Activated gamma-delta T cell treated with anti-CD3 and anti-CD28 coated beads, Interleukin-2, amount 50 U/mL, for 16 hours (primary cell): ENCODE measurements around the gene LPIN3.

Experiments
- DNase-seq: peaks from one replicate; pipeline ENCODE4 v3.0.0-alpha.2; 2020; ENCODE audit warnings: low read depth

Gene LPIN3

GRCh38 chr20:41349943-41350342 lies 9.3 kb downstream of the LPIN3 start:
- DNase-seq: no peak

GRCh38 chr20:41350408-41350962 lies 9.9 kb downstream of the LPIN3 start:
- DNase-seq: no peak

- DNase-seq: no peak
These were observed 11.5 kb downstream of the LPIN3 start for GRCh38 chr20:41352106-41352505.

DNA sequence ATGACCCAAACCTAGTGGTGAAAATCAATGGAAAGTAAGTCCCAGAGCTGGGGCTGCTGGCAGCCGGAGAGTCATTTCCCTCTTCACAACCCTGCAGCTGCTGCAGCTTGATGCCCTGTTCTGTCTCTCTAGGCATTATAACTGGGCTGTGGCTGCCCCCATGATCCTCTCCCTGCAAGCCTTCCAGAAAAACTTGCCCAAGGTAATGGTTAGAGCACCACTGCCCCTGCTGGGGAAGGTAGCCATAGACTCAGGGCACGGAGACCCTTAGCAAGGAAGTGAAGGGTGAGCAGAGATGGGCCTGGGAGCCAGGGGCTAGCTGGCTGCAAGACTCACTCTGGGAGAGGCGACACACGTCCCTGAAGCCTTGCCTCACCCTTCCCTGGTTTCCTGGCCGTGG lies 12.0 kb downstream of the LPIN3 start:
- DNase-seq: no peak

GRCh38 chr20:41353530-41353929 lies 12.9 kb downstream of the LPIN3 start:
- no peak for DNase-seq

GRCh38 chr20:41355192-41355591 lies 14.6 kb downstream of the LPIN3 start:
- DNase-seq: no peak

GRCh38 chr20:41355598-41356203 lies 15.1 kb downstream of the LPIN3 start:
- no peak for DNase-seq

DNA sequence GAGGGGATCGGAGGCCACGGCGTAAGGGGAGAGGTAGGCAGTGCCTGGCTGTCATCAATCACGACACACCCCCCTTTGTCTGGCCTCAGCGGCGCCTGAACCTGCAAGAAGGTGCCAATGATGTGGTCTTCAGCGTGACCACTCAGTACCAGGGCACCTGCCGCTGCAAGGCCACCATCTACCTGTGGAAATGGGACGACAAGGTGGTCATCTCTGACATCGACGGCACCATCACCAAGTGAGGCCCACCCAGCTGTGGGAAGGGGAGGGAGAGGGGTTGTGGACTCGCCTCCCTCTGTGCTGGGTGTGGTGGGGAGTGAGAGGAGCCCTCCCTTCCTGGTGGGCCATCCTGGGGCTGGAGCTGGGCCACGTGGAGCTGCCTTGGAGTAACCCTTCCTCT lies 16.3 kb downstream of the LPIN3 start:
- DNase-seq: no peak

DNA sequence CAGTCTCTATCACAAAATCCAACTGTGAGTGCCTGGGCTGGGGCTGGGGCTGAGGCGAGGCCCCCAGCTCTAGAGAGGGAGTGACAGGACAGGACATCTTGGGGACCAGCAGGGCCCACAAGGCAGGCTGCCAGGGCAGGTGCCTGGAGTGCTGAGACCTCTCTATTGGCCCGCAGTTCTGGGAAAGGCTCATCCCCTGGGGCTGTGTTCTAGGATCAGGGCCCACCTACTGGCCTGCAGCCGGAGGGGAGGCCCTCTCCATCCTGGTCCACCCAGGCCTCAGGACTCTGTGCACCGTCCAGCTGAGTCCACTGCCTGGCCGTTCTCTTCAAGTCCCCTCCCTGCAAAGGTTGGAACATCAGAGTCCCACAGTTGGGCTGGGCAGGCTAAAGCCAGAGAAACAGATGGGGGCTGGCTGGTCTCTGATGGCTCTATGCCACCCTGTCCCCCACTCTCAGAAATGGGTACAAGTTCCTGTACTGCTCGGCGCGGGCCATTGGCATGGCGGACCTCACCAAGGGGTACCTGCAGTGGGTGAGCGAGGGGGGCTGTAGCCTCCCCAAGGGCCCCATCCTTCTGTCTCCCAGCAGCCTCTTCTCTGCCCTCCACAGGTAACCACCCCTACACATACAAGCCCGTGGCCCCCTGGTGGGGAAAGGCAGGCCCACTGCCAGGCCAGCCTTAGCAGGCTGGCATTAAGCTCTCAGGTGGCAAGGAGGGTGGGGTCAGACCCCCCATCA lies 17.0 kb downstream of the LPIN3 start:
- no peak for DNase-seq

DNA sequence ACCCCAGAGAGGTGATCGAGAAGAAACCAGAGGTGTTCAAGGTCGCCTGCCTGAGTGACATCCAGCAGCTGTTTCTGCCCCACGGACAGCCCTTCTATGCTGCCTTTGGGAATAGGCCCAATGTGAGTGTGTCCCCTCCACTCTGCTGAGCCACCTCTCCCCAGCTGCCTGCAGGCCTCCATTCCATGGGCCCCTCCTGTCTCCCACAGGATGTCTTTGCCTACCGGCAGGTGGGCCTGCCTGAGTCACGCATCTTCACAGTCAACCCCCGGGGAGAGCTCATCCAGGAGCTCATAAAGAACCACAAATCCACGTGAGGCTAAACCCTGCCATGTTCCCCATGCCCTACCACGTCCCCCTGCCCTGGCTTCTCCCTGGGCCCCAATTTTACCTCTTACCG lies 17.6 kb downstream of the LPIN3 start:
- no peak for DNase-seq

GRCh38 chr20:41358717-41359116 lies 18.1 kb downstream of the LPIN3 start:
- no peak for DNase-seq

GRCh38 chr20:41359541-41360011 lies 19.0 kb downstream of the LPIN3 start:
- no peak for DNase-seq

DNA sequence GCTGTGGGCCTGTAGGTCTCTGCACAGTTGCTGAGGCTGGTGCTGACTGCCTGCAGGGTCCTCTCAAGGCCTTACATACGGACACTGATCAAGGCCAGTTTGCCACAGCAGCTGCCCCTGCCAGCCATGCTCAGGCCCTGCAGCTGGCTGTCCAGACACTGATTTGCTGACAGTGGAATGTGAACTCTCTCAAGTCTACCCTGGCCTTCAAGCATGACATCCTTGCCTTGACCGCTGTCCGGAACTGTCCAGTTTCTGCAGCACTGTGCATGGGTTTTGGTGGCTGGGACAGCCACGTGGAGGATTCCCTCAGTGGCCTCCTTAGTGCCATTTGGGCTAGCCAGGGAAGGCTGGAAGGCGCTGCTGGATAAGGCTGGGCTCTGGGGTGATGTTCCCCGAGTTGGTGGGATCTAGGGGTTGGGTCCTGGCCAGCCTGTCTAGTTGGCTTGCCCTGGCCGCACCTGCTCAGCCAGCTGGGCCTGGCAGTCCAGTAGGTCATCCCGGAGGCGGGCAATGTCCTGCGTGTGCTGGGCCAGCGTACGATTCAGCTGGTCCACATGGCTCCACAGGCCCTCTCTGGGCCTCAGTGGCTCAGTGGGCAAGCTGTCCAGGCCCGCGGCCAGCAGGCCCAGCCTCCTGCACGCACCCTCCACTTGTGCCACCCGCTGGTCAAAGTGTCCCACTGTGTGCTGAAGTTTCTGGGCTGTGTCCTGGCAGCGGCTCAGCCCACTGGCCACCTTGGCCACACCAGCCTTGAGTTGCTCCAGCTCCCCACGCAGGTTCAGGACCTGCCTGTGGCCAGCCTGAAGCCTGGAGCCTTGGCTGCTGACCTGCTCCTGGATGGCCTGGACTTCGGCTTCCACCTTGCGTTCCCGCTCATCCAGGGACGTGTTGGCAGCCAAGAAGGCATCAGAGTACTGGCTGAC lies 20.5 kb downstream of the LPIN3 start:
- DNase-seq: no peak

DNA sequence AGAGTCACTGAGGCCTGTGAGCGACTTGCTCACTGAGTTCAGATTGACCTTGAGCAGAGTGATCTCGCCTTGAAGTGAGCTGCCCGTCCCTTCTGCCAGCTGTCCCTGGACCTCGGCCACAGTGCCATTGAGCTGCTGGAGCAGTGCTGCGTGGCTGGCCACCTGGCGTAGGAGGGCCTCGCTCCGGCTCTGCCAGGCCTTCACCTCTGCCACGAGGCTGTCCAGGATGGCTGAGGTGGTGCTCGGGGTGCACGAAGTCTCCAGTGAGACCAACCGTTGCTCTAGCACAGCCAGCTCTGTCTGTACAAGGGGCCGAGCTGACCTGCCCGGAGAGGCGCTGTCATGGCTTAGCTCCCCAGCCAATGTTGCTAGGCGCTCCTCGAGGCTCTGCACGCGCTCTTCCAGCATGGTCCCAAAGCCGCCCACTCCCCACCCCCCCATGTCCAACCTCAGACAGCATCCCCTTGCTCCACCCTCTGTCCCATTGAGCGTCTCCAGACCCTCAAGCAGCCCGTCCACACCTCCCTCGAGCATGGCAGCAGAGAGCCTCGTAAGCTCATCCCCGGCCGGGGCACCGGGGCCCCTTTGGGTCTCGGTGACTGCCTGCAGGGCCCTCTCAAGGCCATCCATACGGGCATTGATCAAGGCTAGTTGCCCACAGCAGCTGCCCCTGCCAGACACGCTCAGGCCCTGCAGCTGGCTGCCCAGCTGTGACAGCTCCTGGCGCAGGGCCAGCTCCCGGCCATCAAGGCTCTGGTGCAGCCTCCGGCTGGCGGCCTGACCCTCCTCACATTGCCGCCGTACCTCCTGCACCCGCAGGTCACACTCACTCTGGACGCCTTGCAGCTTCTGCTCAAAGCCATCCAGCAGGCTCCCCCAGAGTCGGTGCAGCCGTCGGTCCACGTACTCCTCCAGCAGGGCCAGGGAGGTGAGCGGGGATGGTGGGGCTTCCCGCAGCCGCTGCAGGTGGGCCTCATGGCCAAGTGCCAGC lies 21.4 kb downstream of the LPIN3 start:
- no peak for DNase-seq

GRCh38 chr20:41362748-41363140 lies 22.1 kb downstream of the LPIN3 start:
- no peak for DNase-seq

GRCh38 chr20:41363601-41364000 lies 23.0 kb downstream of the LPIN3 start:
- DNase-seq: no peak

- no peak for DNase-seq
These were observed 23.7 kb downstream of the LPIN3 start for GRCh38 chr20:41364236-41364855.

DNA sequence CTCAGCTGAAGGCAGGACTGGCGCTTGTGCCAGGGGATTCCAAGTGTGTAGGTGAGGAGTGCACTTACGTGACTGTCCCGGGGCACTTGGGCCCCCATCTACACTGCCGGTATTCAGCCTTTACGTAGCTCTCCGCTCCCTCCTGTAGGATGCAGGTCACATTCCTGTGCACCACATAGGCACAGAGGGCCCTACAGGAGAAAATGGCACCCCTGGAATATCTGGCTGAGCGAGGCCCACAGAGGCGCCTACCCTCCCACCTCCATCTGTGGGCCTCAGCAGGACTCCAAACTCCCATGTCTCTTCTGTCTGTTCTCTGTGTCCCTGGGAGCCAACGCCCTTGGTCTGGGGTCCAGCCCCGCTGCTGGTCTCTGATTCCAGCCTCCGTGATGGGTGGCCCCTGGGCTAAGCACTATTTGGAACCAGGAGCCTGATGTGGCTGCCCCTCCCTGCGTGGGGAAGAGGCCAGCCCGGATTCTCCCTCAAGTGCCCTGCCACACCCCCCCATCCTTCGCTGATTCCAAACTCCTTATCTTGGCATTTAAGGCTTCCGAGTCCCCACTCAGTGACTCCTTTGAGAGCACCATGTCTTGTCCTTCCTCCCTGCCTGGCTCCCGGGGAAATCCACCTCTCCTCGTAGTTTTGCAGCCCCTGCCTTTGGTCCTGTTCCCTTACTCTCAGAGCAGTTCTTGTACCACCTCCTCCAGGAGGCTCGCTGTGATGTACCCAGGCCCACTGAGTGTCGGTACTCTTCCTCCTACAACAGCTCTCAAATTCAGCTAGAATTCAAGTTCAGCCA lies 24.5 kb downstream of the LPIN3 start:
- no peak for DNase-seq

DNA sequence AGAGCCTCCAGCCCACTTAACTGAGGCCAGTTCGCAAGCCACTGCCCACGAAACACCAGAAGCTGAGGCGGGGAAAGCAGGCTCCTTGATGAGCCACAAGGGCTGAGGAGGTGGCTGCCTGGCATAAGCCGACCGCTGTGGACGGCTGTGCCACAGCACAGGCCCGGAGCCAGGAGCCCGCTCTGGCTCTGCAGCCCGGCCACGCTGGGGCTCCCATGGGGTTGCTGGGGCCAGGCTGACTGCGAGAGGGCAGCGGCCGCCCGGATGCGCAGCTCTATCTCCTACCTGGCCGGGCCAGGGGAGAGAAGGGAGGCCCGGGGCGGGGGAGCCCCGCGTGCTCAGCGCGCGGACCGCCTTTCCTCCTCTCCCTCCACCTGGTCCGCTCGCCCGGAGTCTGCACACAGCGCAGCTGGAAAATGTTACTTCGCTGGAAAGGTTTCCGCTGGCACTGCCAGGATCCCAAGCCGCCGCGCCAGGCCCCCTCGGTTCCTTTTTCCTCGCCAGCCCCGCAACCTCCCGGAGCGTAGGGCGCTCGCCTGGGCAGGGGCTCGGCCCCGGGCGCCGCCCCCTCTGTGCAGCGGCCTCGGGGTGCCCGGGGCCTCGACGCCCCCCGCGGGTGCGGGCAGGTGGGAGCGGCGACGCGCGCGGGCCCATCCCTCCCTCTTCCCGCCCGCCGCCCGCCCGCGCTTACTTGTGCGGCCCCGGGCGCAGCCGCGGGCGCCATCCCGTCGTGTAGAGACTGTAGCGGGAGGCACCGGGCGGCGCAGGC lies 25.3 kb downstream of the LPIN3 start:
- DNase-seq: no peak
